GM21576 (cell line): ENCODE data around the gene REPS2.

Experiments used
- ATAC-seq: cut with Tn5 transposase; IDR thresholded peaks from one replicate; pipeline ENCODE4 v1.9.1; 2021; ENCODE audit warnings: mild to moderate bottlenecking, moderate library complexity; ENCODE audit not compliant: unreplicated experiment

Gene REPS2

GRCh38 chrX:17031827-17032226 lies 85.4 kb downstream of the REPS2 start:
- no peak for ATAC-seq

GRCh38 chrX:17032351-17032750 lies 85.9 kb downstream of the REPS2 start:
- ATAC-seq = no peak

- ATAC-seq = no peak
These were observed 86.8 kb downstream of the REPS2 start for GRCh38 chrX:17033225-17033624.

GRCh38 chrX:17035111-17035510 lies 88.7 kb downstream of the REPS2 start:
- ATAC-seq = no peak

GRCh38 chrX:17036171-17036961 lies 89.9 kb downstream of the REPS2 start:
- no peak for ATAC-seq

- ATAC-seq = no peak
These were observed 91.8 kb downstream of the REPS2 start for GRCh38 chrX:17038277-17038676.

- ATAC-seq = no peak
These were observed 92.3 kb downstream of the REPS2 start for GRCh38 chrX:17038681-17039161.

- no peak for ATAC-seq
These were observed 93.4 kb downstream of the REPS2 start for GRCh38 chrX:17039826-17040225.

- ATAC-seq = no peak
These were observed 94.3 kb downstream of the REPS2 start for GRCh38 chrX:17040711-17041110.

GRCh38 chrX:17042037-17042436 lies 95.6 kb downstream of the REPS2 start:
- ATAC-seq = no peak

GRCh38 chrX:17046478-17047097 lies 100.1 kb downstream of the REPS2 start:
- ATAC-seq = peak; percentile 69

- no peak for ATAC-seq
These were observed 100.8 kb downstream of the REPS2 start for GRCh38 chrX:17047224-17047623.

GRCh38 chrX:17052210-17052609 lies 105.8 kb downstream of the REPS2 start:
- ATAC-seq = no peak

- ATAC-seq = no peak
These were observed 106.3 kb downstream of the REPS2 start for GRCh38 chrX:17052793-17053192.

GRCh38 chrX:17053502-17053901 lies 107.0 kb downstream of the REPS2 start:
- ATAC-seq = no peak

GRCh38 chrX:17056868-17057608 lies 110.6 kb downstream of the REPS2 start:
- no peak for ATAC-seq

GRCh38 chrX:17062065-17062464 lies 115.6 kb downstream of the REPS2 start:
- ATAC-seq = no peak

- no peak for ATAC-seq
These were observed 118.6 kb downstream of the REPS2 start for GRCh38 chrX:17065100-17065499.

GRCh38 chrX:17067534-17067933 lies 121.1 kb downstream of the REPS2 start:
- ATAC-seq = no peak

- ATAC-seq = no peak
These were observed 125.8 kb downstream of the REPS2 start for GRCh38 chrX:17072301-17072700.

- no peak for ATAC-seq
These were observed 126.3 kb downstream of the REPS2 start for GRCh38 chrX:17072721-17073230.
